Measurements from ENCODE around the gene EIF4B. TPM values are rescaled to one million over a fixed set of nuclear protein-coding genes. Genes with fewer than 3 reads are reported as not detected.

Gene EIF4B
- total RNA-seq, 1 experiment from 2014 or later = 713 TPM

GRCh38 chr12:53077030-53077429 lies 70.8 kb downstream of the EIF4B start:
- peaks cover 22% of the 10 kb centered on the region for H3K27me3 Mint-ChIP-seq (ENCODE audit: low read depth)
- DNase-seq = no peak
- Histone ChIP-seq H3K23ac (ENCODE audit: insufficient read length, low read depth, low read length) (no peak overlapping the region), H4K20me1 (ENCODE audit: control insufficient read depth, insufficient read depth, insufficient read length) (no peaks in the 10 kb centered on the region), H3K56ac (ENCODE audit: insufficient read length, low read depth, low read length) (no peak overlapping the region), H3K4me1 (ENCODE audit: insufficient read depth, low read length) (peaks cover 2% of the 10 kb centered on the region; the same call in 1 of the 2 replicates), H3K27ac (ENCODE audit: insufficient read length, low read depth, low read length) (no peak overlapping the region), H2BK15ac (ENCODE audit: low read depth, low read length) (no peak overlapping the region), H2BK120ac (ENCODE audit: low read depth, low read length, poor library complexity, severe bottlenecking) (no peak overlapping the region), H3K79me1 (ENCODE audit: insufficient read depth, low read depth, low read length, poor library complexity, severe bottlenecking) (no peaks in the 10 kb centered on the region), H3K23me2 (ENCODE audit: insufficient read length, low read depth, low read length, poor library complexity, severe bottlenecking) (no peaks in the 10 kb centered on the region), H3K4ac (ENCODE audit: low read depth, low read length) (no peak overlapping the region), H2AK5ac (ENCODE audit: insufficient read length, low read length) (no peak overlapping the region), H4K5ac (ENCODE audit: insufficient read length, low read depth, low read length) (no peak overlapping the region), H3T11ph (ENCODE audit: low read length) (no peak overlapping the region), H2BK5ac (ENCODE audit: insufficient read length, low read length) (no peak overlapping the region), H3K9me3 (ENCODE audit: control insufficient read depth, low read depth, low read length) (no peaks in the 10 kb centered on the region), H4K8ac (replicated peaks; ENCODE audit: insufficient read length, low read depth, low read length) (no peak overlapping the region), H3K4me2 (ENCODE audit: insufficient read depth, insufficient read length, low read length) (no peak overlapping the region), H2AFZ (ENCODE audit: low read length) (no peak overlapping the region), H3K79me2 (ENCODE audit: insufficient read depth, low read length) (no peaks in the 10 kb centered on the region), H3K9ac (ENCODE audit: extremely low read depth, insufficient read length, low read length) (no peak overlapping the region), H3K14ac (ENCODE audit: insufficient read depth, low read length) (no peak overlapping the region), H3K18ac (ENCODE audit: insufficient read length, low read depth, low read length) (no peak overlapping the region), H2BK20ac (ENCODE audit: low read depth, low read length, poor library complexity, severe bottlenecking) (no peak overlapping the region), H2BK12ac (ENCODE audit: insufficient read length, low read depth, low read length) (no peak overlapping the region), H4K91ac (ENCODE audit: insufficient read length, low read depth, low read length) (no peak overlapping the region), H3K27me3 (ENCODE audit: insufficient read depth, low read length) (no peaks in the 10 kb centered on the region)
- no peak overlapping the region for H3K27ac Mint-ChIP-seq
- peaks cover 18 to 23% of the 10 kb centered on the region in 2 experiments for H3K4me1 Mint-ChIP-seq
- H3K4me3 Mint-ChIP-seq = no peak overlapping the region
- TF ChIP-seq, protein P1, sequence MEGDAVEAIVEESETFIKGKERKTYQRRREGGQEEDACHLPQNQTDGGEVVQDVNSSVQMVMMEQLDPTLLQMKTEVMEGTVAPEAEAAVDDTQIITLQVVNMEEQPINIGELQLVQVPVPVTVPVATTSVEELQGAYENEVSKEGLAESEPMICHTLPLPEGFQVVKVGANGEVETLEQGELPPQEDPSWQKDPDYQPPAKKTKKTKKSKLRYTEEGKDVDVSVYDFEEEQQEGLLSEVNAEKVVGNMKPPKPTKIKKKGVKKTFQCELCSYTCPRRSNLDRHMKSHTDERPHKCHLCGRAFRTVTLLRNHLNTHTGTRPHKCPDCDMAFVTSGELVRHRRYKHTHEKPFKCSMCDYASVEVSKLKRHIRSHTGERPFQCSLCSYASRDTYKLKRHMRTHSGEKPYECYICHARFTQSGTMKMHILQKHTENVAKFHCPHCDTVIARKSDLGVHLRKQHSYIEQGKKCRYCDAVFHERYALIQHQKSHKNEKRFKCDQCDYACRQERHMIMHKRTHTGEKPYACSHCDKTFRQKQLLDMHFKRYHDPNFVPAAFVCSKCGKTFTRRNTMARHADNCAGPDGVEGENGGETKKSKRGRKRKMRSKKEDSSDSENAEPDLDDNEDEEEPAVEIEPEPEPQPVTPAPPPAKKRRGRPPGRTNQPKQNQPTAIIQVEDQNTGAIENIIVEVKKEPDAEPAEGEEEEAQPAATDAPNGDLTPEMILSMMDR (conservative IDR thresholded peaks at IDR 0.05) = no peak
- H3K9me3 Mint-ChIP-seq = no peaks in the 10 kb centered on the region
- no CpG with 5 or more reads among the region's 8 CpGs for WGBS (ENCODE audit: extremely low coverage, insufficient read length, low lambda C conversion rate)
- H3K36me3 Mint-ChIP-seq (ENCODE audit: insufficient read depth in 1 of 3, low read depth in 3 of 3) = peaks cover 12 to 40% (median 29%) of the 10 kb centered on the region in 3 experiments
